HG02973 (cell line): ENCODE measurements around the gene HEPACAM.

ENCODE experiments used
- ATAC-seq: cut with Tn5 transposase; IDR thresholded peaks from one replicate; pipeline ENCODE4 v1.9.1; 2021; ENCODE audit warnings: moderate library complexity; ENCODE audit not compliant: unreplicated experiment

The HEPACAM gene

DNA sequence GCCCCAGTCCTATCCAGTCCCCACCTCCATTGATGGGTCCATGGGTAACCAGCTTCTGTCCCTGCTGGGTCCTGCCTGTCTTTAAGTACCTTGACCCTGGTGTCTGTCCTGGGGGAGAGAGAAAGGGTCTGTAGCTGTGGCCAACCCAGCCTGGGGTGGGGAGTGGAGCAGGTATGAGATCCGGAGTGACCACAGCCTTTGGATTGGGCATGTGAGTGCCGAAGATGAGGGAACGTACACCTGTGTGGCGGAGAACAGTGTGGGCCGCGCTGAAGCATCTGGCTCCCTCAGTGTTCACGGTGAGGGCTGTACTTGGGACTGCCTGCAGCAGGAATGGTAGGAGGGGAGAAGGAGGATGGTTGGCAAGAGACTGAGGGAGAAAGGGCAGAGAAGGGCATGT is 65.4 kb downstream of the HEPACAM start:
- ATAC-seq: no peak

DNA sequence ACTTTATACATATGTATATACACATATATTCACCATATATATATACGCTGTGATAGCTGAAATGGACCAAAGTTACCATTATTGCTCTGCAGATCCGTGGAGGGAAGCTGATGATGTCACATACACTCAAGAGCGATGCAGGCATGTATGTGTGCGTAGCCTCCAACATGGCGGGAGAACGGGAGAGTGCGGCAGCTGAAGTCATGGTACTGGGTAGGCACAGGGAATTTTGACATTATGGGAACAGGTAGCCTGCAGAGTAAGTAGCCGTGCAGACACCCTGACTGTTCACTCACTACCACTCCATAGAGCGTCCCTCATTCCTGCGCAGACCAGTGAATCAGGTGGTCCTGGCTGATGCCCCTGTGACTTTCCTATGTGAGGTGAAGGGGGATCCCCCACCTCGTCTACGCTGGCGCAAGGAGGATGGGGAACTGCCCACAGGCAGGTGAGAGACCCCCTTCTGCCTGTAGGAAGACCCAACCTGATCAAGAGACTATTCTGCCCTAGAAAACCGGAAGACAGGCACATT is 65.9 kb downstream of the HEPACAM start:
- ATAC-seq: no peak

GRCh38 chr11:124869331-124869730 is 66.5 kb downstream of the HEPACAM start:
- no peak for ATAC-seq
